ENCODE measurements around the gene ELP4. TPM values are rescaled to one million over a fixed set of nuclear protein-coding genes. Genes with fewer than 3 reads are reported as not detected.

The ELP4 gene
- total RNA-seq, 2 donors from 2014 or later: 21.5 to 23.0 TPM

DNA sequence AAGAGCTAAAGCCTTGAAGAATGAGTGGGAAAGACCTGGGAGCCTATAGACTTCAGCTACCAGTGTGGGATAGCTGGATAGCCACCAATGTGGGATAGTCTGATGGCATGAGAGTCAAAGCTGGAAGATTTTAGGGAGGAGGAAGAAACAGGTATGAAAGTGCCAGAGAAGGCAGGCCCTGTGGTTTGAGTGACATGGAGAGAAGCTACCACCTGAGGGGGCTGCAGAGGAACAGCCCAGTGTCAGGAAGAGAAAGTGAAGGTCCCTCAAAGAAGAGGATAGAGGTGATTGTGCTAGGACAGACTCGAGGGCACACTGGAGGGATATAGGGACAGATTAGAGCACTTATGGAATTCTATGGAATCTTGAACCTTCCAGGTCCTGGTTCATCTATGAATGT, 324.7 kb downstream of the ELP4 start:
- Histone ChIP-seq H3K4me1 (replicated peaks) (no peaks in the 10 kb centered on the region), H3K27me3 (replicated peaks; ENCODE audit: insufficient read depth) (no peaks in the 10 kb centered on the region), H3K9me3 (no peaks in the 10 kb centered on the region), H3K27ac (no peak overlapping the region), H3K4me3 (no peak overlapping the region), H3K36me3 (no peaks in the 10 kb centered on the region)
- WGBS: 60% methylated on average over 1 of the region's 1 CpG
- DNase-seq (ENCODE audit: low spot score): no peak
- intact Hi-C loops (cut with DNase I): no loop called here
- no peak for TF ChIP-seq POLR2A (IDR thresholded peaks at IDR 0.05)
- TF ChIP-seq, protein P1, sequence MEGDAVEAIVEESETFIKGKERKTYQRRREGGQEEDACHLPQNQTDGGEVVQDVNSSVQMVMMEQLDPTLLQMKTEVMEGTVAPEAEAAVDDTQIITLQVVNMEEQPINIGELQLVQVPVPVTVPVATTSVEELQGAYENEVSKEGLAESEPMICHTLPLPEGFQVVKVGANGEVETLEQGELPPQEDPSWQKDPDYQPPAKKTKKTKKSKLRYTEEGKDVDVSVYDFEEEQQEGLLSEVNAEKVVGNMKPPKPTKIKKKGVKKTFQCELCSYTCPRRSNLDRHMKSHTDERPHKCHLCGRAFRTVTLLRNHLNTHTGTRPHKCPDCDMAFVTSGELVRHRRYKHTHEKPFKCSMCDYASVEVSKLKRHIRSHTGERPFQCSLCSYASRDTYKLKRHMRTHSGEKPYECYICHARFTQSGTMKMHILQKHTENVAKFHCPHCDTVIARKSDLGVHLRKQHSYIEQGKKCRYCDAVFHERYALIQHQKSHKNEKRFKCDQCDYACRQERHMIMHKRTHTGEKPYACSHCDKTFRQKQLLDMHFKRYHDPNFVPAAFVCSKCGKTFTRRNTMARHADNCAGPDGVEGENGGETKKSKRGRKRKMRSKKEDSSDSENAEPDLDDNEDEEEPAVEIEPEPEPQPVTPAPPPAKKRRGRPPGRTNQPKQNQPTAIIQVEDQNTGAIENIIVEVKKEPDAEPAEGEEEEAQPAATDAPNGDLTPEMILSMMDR (IDR thresholded peaks at IDR 0.05): no peak
- TF ChIP-seq POLR2AphosphoS5 (IDR thresholded peaks at IDR 0.05): no peak

Other genes with a start within 250 kb of the ELP4 start
- 1 to 10 TPM in 1 of 2 donors, under 1 TPM in 1; 0.36 to 2.5 TPM for gene DCDC1, start 140.0 kb upstream of the ELP4 start, total RNA-seq
- gene DNAJC24, start 139.9 kb upstream of the ELP4 start, total RNA-seq: 10 to 100 TPM in 1 of 2 donors, 1 to 10 TPM in 1; 8.8 to 23.2 TPM
- 10 to 100 TPM; 25.2 to 72.9 TPM for gene IMMP1L, start 145 bp upstream of the ELP4 start, total RNA-seq